SH-SY5Y (cell line): ENCODE data around the gene GNG11.

Experiments used
- GATA2 ChIP-seq: IDR thresholded peaks from 2 replicates; pipeline ENCODE4 v1.6.1; 2011; ENCODE audit warnings: mild to moderate bottlenecking, low read depth, low read length
- GATA3 ChIP-seq: IDR thresholded peaks from 2 replicates; pipeline ENCODE4 v1.6.1; 2011; ENCODE audit warnings: low read depth, mild to moderate bottlenecking, low read length, moderate library complexity

DNA sequence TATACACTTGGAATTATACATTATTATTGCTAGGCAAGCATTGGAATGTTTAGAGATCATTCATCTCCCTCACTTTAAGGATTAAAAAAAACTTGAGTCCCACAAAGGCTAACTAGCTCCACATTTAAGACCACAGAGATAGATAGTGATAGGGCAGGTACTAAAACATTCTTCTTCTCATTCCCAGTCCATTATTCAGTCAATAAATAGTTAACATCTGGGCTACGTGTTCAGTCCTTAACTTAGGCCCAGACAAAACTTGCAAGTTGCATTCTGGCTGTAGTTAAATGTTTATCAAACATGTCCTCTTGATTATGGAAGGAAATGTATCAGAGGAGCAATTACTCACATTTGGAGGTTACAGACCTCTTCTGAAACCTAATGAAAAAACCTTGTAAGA lies 2.4 kb downstream of the GNG11 start:
- TF ChIP-seq GATA2 (no peak), GATA3 (no peak)
